Neutrophil (primary cell): Measurements from ENCODE around the gene DUSP15.

ENCODE experiments used
- H3K27ac ChIP-seq: fragments of 200-600 bp; sonication (generic); 2 replicates; pipeline ENCODE4 v1.5.1; 2016; ENCODE audit warnings: mild to moderate bottlenecking, moderate library complexity
- H3K27me3 ChIP-seq: fragments of 200-600 bp; sonication (generic); 2 replicates; pipeline ENCODE4 v1.6.0; 2016; ENCODE audit warnings: mild to moderate bottlenecking
- H3K36me3 ChIP-seq: fragments of 200-600 bp; sonication (generic); 2 replicates; pipeline ENCODE4 v1.5.1; 2017
- H3K4me1 ChIP-seq, 2 experiments: fragments of 200-600 bp in 1 of 2; sonication (generic) in 1 of 2; 1 replicate in 1 of 2; 2 replicates in 1 of 2; pipeline versions ENCODE4 v1.5.1 to v1.6.1; 2013 to 2016; ENCODE audit warnings: low read depth in 1 of 2, low read length in 1 of 2, mild to moderate bottlenecking in 1 of 2, moderate library complexity in 1 of 2; ENCODE audit not compliant: control insufficient read depth in 1 of 2, insufficient read depth in 1 of 2
- H3K4me3 ChIP-seq, 2 experiments: fragments of 200-600 bp in 1 of 2; sonication (generic) in 1 of 2; 1 replicate in 1 of 2; 2 replicates in 1 of 2; pipeline ENCODE4 v1.5.1; 2013 to 2016; ENCODE audit warnings: low read depth in 1 of 2, low read length in 1 of 2, mild to moderate bottlenecking in 1 of 2, moderate library complexity in 1 of 2
- H3K9me3 ChIP-seq: fragments of 200-600 bp; sonication (generic); 2 replicates; pipeline ENCODE4 v1.5.1; 2016
- CTCF ChIP-seq: fragments of 200-600 bp; sonication (generic); IDR thresholded peaks from 2 replicates; pipeline ENCODE4 v1.5.1; 2016; ENCODE audit warnings: antibody characterized with exemption

The DUSP15 gene

GRCh38 chr20:31858760-31859083 lies 11.6 kb downstream of the DUSP15 start:
- Histone ChIP-seq H3K4me1 (peaks cover 4 to 10% of the 10 kb centered on the region in 2 experiments), H3K27me3 (peaks cover 68% of the 10 kb centered on the region), H3K27ac (no peak overlapping the region), H3K9me3 (no peaks in the 10 kb centered on the region), H3K36me3 (no peaks in the 10 kb centered on the region), H3K4me3 (no peak overlapping the region)
- TF ChIP-seq CTCF, result no peak

- Histone ChIP-seq H3K4me1 (peaks cover 4 to 10% of the 10 kb centered on the region in 2 experiments), H3K4me3 (no peak overlapping the region), H3K27me3 (peaks cover 64% of the 10 kb centered on the region), H3K27ac (no peak overlapping the region), H3K36me3 (no peaks in the 10 kb centered on the region), H3K9me3 (no peaks in the 10 kb centered on the region)
- no peak for TF ChIP-seq CTCF
These were observed 12.2 kb downstream of the DUSP15 start for GRCh38 chr20:31857861-31858759.

GRCh38 chr20:31856516-31856915 lies 13.8 kb downstream of the DUSP15 start:
- TF ChIP-seq CTCF, result no peak
- Histone ChIP-seq H3K36me3 (no peaks in the 10 kb centered on the region), H3K4me1 (peaks cover 4 to 7% of the 10 kb centered on the region in 2 experiments), H3K9me3 (no peaks in the 10 kb centered on the region), H3K4me3 (no peak overlapping the region), H3K27me3 (peaks cover 54% of the 10 kb centered on the region), H3K27ac (no peak overlapping the region)

GRCh38 chr20:31853481-31853880 lies 16.8 kb downstream of the DUSP15 start:
- Histone ChIP-seq H3K4me3 (no peak overlapping the region), H3K27ac (no peak overlapping the region), H3K4me1 (no peaks in the 10 kb centered on the region), H3K36me3 (no peaks in the 10 kb centered on the region), H3K27me3 (peaks cover 53% of the 10 kb centered on the region), H3K9me3 (no peaks in the 10 kb centered on the region)
- TF ChIP-seq CTCF, result no peak

GRCh38 chr20:31851240-31851955 lies 18.9 kb downstream of the DUSP15 start:
- Histone ChIP-seq H3K36me3 (no peaks in the 10 kb centered on the region), H3K27ac (no peak overlapping the region), H3K27me3 (peaks cover 58% of the 10 kb centered on the region), H3K9me3 (no peaks in the 10 kb centered on the region), H3K4me1 (no peaks in the 10 kb centered on the region), H3K4me3 (no peak overlapping the region)
- TF ChIP-seq CTCF, result no peak
